Measurements from ENCODE around the gene USP30.
"Not testable (repeated sequence)": the region's sequence is repeated elsewhere in the genome, so short reads cannot be mapped to it uniquely, and the experiment has no call there.

USP30 gene

GRCh38 chr12:109020796-109021380 is 31.5 kb upstream of the USP30 start, which contains the start of gene SVOP:
TSS of gene SVOP (minus strand) at chr12:109021068. CDS start at chr12:109020868, 200 bp downstream.
- H3K27ac ChIP-seq (ENCODE audit: insufficient read depth, low read length, poor library complexity, severe bottlenecking): no peak within 1 kb of the TSS
- H3K27me3 ChIP-seq (replicated peaks; ENCODE audit: control insufficient read depth, insufficient read depth, low read length, poor library complexity, severe bottlenecking): peaks cover 10% of the 10 kb centered on the region
- H3K4me3 ChIP-seq (ENCODE audit: insufficient read depth, low read depth, low read length, poor library complexity, severe bottlenecking): no peak within 1 kb of the TSS
- no peaks in the 10 kb centered on the region for H3K36me3 ChIP-seq (ENCODE audit: control insufficient read depth, insufficient read depth, low read length)
- H3K9me3 ChIP-seq (ENCODE audit: control insufficient read depth, low read length): no peaks in the 10 kb centered on the region
- peaks cover 4% of the 10 kb centered on the region for H3K4me1 ChIP-seq (ENCODE audit: control insufficient read depth, insufficient read depth, low read length, poor library complexity, severe bottlenecking)
- DNase-seq: no peak

DNA sequence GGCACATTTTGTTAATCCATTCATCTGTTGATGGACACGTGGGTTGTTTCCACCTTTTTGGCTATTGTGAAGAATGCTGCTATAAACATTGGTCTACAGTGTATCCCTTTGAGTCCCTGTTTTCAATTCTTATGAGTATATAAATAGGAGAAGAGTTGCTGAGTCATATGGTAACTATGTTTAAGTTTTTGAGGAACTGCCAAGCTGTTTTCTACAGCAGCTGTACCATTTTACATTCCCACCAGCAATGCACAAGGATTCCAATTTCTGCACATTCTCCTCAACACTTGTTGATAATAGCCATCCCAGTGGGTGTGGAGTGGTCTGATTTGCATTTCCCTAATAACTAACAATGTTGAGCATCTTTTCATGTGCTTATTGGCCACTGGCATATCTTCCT is 24.6 kb upstream of the USP30 start:
- peaks cover 4% of the 10 kb centered on the region for H3K27me3 ChIP-seq (replicated peaks; ENCODE audit: control insufficient read depth, insufficient read depth, low read length, poor library complexity, severe bottlenecking)
- H3K4me3 ChIP-seq (ENCODE audit: insufficient read depth, low read depth, low read length, poor library complexity, severe bottlenecking): no peak overlapping the region
- no peaks in the 10 kb centered on the region for H3K9me3 ChIP-seq (ENCODE audit: control insufficient read depth, low read length)
- DNase-seq: no peak
- H3K27ac ChIP-seq (ENCODE audit: insufficient read depth, low read length, poor library complexity, severe bottlenecking): no peak overlapping the region
- H3K36me3 ChIP-seq (ENCODE audit: control insufficient read depth, insufficient read depth, low read length): no peaks in the 10 kb centered on the region
- H3K4me1 ChIP-seq (ENCODE audit: control insufficient read depth, insufficient read depth, low read length, poor library complexity, severe bottlenecking): no peaks in the 10 kb centered on the region

- not testable (repeated sequence) for H3K4me1 ChIP-seq (ENCODE audit: control insufficient read depth, insufficient read depth, low read length, poor library complexity, severe bottlenecking); H3K27me3 ChIP-seq (replicated peaks; ENCODE audit: control insufficient read depth, insufficient read depth, low read length, poor library complexity, severe bottlenecking); DNase-seq; H3K9me3 ChIP-seq (ENCODE audit: control insufficient read depth, low read length); H3K27ac ChIP-seq (ENCODE audit: insufficient read depth, low read length, poor library complexity, severe bottlenecking); H3K36me3 ChIP-seq (ENCODE audit: control insufficient read depth, insufficient read depth, low read length); H3K4me3 ChIP-seq (ENCODE audit: insufficient read depth, low read depth, low read length, poor library complexity, severe bottlenecking)
Measured at GRCh38 chr12:109028624-109029023, 23.8 kb upstream of the USP30 start.

- H3K27ac ChIP-seq (ENCODE audit: insufficient read depth, low read length, poor library complexity, severe bottlenecking): no peak overlapping the region
- peaks cover 4% of the 10 kb centered on the region for H3K27me3 ChIP-seq (replicated peaks; ENCODE audit: control insufficient read depth, insufficient read depth, low read length, poor library complexity, severe bottlenecking)
- H3K4me3 ChIP-seq (ENCODE audit: insufficient read depth, low read depth, low read length, poor library complexity, severe bottlenecking): no peak overlapping the region
- H3K4me1 ChIP-seq (ENCODE audit: control insufficient read depth, insufficient read depth, low read length, poor library complexity, severe bottlenecking): no peaks in the 10 kb centered on the region
- no peaks in the 10 kb centered on the region for H3K36me3 ChIP-seq (ENCODE audit: control insufficient read depth, insufficient read depth, low read length)
- no peak for DNase-seq
- no peaks in the 10 kb centered on the region for H3K9me3 ChIP-seq (ENCODE audit: control insufficient read depth, low read length)
Measured at GRCh38 chr12:109029411-109029810, 23.0 kb upstream of the USP30 start.

DNA sequence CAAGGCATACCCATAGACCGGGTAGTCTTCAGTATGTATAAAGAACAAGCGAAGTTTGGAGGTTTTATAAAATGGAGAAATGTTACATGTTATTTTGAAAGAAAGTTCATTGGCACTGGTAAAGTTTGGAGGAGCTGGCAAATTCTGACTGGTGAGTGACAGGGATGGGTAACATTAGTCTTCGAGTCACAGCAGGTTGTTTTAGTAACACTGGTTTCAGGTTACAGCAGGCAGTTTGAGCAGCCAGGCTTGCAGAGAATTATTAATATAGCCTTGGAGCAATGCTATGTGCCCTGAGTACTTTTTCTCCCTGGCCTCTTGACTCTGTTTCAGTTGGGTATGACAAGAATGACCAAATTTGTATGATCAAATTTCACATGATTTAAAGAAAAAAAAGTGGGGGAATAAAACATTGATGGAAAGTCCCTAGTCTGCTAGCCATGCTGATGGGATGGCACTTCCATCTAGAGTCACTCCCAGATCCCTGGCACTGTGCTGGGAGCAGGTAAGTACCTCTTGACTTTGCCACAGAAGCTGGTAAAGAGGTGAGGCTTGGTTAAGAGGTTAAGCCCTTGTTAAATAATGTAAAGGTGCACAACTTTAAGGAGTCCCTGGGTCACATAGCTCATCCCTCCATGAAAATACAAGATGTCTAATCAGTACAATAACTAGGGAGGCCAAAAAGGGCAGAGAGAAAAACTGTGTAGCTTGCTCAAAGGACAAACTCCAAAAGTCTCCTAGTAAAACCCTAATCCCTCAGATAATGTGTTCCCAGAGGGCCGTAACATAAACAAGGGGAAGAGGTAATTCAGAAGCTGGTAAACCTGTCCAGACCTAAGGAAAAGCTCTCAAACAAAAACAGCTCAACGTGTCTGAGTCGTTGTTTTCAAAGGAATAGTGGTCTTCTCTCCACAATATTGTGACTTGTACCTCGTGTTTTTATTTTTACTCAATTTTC is 18.9 kb upstream of the USP30 start:
- Histone ChIP-seq H3K27me3 (replicated peaks; ENCODE audit: control insufficient read depth, insufficient read depth, low read length, poor library complexity, severe bottlenecking) (peaks cover 4% of the 10 kb centered on the region), H3K27ac (ENCODE audit: insufficient read depth, low read length, poor library complexity, severe bottlenecking) (no peak overlapping the region), H3K9me3 (ENCODE audit: control insufficient read depth, low read length) (no peaks in the 10 kb centered on the region), H3K4me3 (ENCODE audit: insufficient read depth, low read depth, low read length, poor library complexity, severe bottlenecking) (no peak overlapping the region), H3K36me3 (ENCODE audit: control insufficient read depth, insufficient read depth, low read length) (no peaks in the 10 kb centered on the region), H3K4me1 (ENCODE audit: control insufficient read depth, insufficient read depth, low read length, poor library complexity, severe bottlenecking) (no peaks in the 10 kb centered on the region)
- no peak for DNase-seq

DNA sequence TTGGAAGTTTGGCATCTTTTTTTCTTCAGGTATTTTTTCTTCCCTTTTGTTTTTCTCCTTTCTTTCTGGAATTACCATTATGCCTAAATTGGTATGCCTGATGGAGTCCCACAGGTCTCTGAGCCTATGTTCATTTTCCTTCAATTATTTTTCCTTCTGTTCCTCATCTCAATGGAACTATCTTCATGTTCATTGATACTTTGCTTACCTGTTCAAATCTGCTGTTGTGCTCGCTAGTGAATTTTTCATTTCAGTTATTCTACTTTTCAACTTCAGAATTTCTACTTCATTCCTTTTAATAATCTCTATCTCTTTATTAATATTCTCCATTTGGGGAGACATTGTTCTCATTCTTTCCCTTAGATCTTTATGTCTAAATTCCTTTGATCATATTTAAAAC is 15.4 kb upstream of the USP30 start:
- Histone ChIP-seq H3K9me3 (ENCODE audit: control insufficient read depth, low read length) (no peaks in the 10 kb centered on the region), H3K4me1 (ENCODE audit: control insufficient read depth, insufficient read depth, low read length, poor library complexity, severe bottlenecking) (no peaks in the 10 kb centered on the region), H3K36me3 (ENCODE audit: control insufficient read depth, insufficient read depth, low read length) (no peaks in the 10 kb centered on the region), H3K27ac (ENCODE audit: insufficient read depth, low read length, poor library complexity, severe bottlenecking) (no peak overlapping the region), H3K27me3 (replicated peaks; ENCODE audit: control insufficient read depth, insufficient read depth, low read length, poor library complexity, severe bottlenecking) (no peaks in the 10 kb centered on the region), H3K4me3 (ENCODE audit: insufficient read depth, low read depth, low read length, poor library complexity, severe bottlenecking) (no peak overlapping the region)
- no peak for DNase-seq

DNA sequence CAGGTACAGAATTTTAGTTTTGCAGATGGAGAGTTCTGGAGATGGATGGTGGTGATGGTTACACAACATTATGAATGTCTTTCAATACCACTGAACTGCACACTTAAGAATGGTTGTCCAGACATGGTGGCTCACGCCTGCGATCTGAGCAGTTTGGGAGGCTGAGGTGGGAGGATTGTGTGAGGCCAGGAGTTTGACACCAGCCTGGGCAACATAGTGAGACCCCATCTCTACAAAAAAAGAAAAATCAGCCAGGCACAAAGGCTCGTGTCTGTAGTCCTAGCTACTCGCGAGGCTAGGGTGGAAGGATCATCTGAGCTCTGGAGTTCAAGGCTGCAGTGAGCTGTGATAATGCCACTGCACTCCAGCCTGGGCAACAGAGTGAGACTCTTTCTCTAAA is 8.1 kb upstream of the USP30 start:
- no peak overlapping the region for H3K4me3 ChIP-seq (ENCODE audit: insufficient read depth, low read depth, low read length, poor library complexity, severe bottlenecking)
- H3K36me3 ChIP-seq (ENCODE audit: control insufficient read depth, insufficient read depth, low read length): no peaks in the 10 kb centered on the region
- H3K4me1 ChIP-seq (ENCODE audit: control insufficient read depth, insufficient read depth, low read length, poor library complexity, severe bottlenecking): no peaks in the 10 kb centered on the region
- H3K9me3 ChIP-seq (ENCODE audit: control insufficient read depth, low read length): no peaks in the 10 kb centered on the region
- H3K27ac ChIP-seq (ENCODE audit: insufficient read depth, low read length, poor library complexity, severe bottlenecking): no peak overlapping the region
- peaks cover 4% of the 10 kb centered on the region for H3K27me3 ChIP-seq (replicated peaks; ENCODE audit: control insufficient read depth, insufficient read depth, low read length, poor library complexity, severe bottlenecking)
- DNase-seq: no peak

DNA sequence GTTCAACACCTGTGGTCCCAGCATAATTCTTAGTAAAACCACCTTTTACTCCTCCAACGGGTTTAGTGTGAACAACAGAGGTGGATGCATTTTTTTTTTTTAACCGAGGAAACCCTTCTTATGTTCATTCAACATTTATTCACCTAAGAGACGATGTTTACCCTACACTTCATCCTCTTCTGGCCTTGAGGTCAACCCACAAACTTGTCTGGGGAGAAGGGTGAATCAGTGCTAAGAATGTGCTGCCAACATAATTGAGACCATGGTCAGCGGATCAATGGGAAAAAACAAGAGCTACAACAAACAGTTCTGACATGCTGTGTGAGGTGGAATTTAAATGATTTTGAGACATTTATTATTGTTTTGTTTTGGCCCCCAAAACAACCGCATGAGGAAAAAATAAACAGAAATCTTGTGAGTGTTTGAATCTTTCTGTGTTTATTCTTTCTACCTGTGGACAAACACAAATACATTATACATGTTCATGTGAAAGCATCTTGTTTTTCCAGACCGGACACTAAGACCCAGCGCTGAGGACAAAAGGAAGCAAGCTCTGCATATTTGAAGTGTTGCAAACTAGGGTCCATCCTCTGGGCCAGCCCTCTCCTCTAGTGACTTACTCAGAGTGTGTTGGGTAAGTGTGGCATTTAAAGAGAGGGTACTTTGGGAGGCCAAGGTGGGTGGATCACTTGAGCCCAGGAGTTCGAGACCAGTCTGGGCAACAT is 5.1 kb upstream of the USP30 start:
- no peaks in the 10 kb centered on the region for H3K4me1 ChIP-seq (ENCODE audit: control insufficient read depth, insufficient read depth, low read length, poor library complexity, severe bottlenecking)
- H3K27me3 ChIP-seq (replicated peaks; ENCODE audit: control insufficient read depth, insufficient read depth, low read length, poor library complexity, severe bottlenecking): peaks cover 4% of the 10 kb centered on the region
- no peak overlapping the region for H3K27ac ChIP-seq (ENCODE audit: insufficient read depth, low read length, poor library complexity, severe bottlenecking)
- H3K9me3 ChIP-seq (ENCODE audit: control insufficient read depth, low read length): no peaks in the 10 kb centered on the region
- no peaks in the 10 kb centered on the region for H3K36me3 ChIP-seq (ENCODE audit: control insufficient read depth, insufficient read depth, low read length)
- no peak overlapping the region for H3K4me3 ChIP-seq (ENCODE audit: insufficient read depth, low read depth, low read length, poor library complexity, severe bottlenecking)
- DNase-seq: no peak

GRCh38 chr12:109048706-109049105 is 3.7 kb upstream of the USP30 start:
- not testable (repeated sequence) for H3K27me3 ChIP-seq (replicated peaks; ENCODE audit: control insufficient read depth, insufficient read depth, low read length, poor library complexity, severe bottlenecking); H3K36me3 ChIP-seq (ENCODE audit: control insufficient read depth, insufficient read depth, low read length); H3K27ac ChIP-seq (ENCODE audit: insufficient read depth, low read length, poor library complexity, severe bottlenecking); DNase-seq; H3K9me3 ChIP-seq (ENCODE audit: control insufficient read depth, low read length); H3K4me1 ChIP-seq (ENCODE audit: control insufficient read depth, insufficient read depth, low read length, poor library complexity, severe bottlenecking); H3K4me3 ChIP-seq (ENCODE audit: insufficient read depth, low read depth, low read length, poor library complexity, severe bottlenecking)

- not testable (repeated sequence) for H3K27me3 ChIP-seq (replicated peaks; ENCODE audit: control insufficient read depth, insufficient read depth, low read length, poor library complexity, severe bottlenecking); H3K36me3 ChIP-seq (ENCODE audit: control insufficient read depth, insufficient read depth, low read length); H3K4me1 ChIP-seq (ENCODE audit: control insufficient read depth, insufficient read depth, low read length, poor library complexity, severe bottlenecking); H3K9me3 ChIP-seq (ENCODE audit: control insufficient read depth, low read length); H3K4me3 ChIP-seq (ENCODE audit: insufficient read depth, low read depth, low read length, poor library complexity, severe bottlenecking); H3K27ac ChIP-seq (ENCODE audit: insufficient read depth, low read length, poor library complexity, severe bottlenecking); DNase-seq
Measured at GRCh38 chr12:109049794-109050193, 2.6 kb upstream of the USP30 start.
